Stomach (tissue), 4 donors: ENCODE results near the gene LRRN3.

Experiments used
- CTCF ChIP-seq, 7 experiments: fragments of 450-650 bp in 4 of 7; fragments of 200-600 bp in 3 of 7; sonication (generic) in 3 of 7; IDR thresholded peaks; one replicate each; pipeline ENCODE4 v1.5.1; 2016 to 2019; ENCODE audit warnings: antibody characterized with exemption in 7 of 7, control low read depth in 2 of 7, mild to moderate bottlenecking in 1 of 7
- POLR2A ChIP-seq, 4 donors: fragments of 450-650 bp; IDR thresholded peaks; one replicate each; pipeline ENCODE4 v1.6.1; 2016; ENCODE audit warnings: antibody characterized with exemption in 4 of 4, control low read depth in 2 of 4, mild to moderate bottlenecking in 1 of 4, moderate library complexity in 1 of 4
- POLR2AphosphoS5 ChIP-seq, 3 donors: sonication (generic); formaldehyde crosslinking; IDR thresholded peaks; one replicate each; pipeline ENCODE4 v1.6.1; 2016; ENCODE audit warnings: antibody characterized with exemption in 3 of 3

- TF ChIP-seq CTCF (IDR thresholded peaks at IDR 0.05) = no peak
- no peak for TF ChIP-seq POLR2A (IDR thresholded peaks at IDR 0.05)
- no peak for TF ChIP-seq POLR2AphosphoS5 (IDR thresholded peaks at IDR 0.05)
Measured at GRCh38 chr7:111103136-111103535, 12.2 kb downstream of the LRRN3 start.
